Measurements from ENCODE around the gene ZFYVE1. TPM values are rescaled to one million over a fixed set of nuclear protein-coding genes. Genes with fewer than 3 reads are reported as not detected.

ZFYVE1 gene
- total RNA-seq, 2 experiments from 2014 or later, result 7.2 to 10.4 TPM

DNA sequence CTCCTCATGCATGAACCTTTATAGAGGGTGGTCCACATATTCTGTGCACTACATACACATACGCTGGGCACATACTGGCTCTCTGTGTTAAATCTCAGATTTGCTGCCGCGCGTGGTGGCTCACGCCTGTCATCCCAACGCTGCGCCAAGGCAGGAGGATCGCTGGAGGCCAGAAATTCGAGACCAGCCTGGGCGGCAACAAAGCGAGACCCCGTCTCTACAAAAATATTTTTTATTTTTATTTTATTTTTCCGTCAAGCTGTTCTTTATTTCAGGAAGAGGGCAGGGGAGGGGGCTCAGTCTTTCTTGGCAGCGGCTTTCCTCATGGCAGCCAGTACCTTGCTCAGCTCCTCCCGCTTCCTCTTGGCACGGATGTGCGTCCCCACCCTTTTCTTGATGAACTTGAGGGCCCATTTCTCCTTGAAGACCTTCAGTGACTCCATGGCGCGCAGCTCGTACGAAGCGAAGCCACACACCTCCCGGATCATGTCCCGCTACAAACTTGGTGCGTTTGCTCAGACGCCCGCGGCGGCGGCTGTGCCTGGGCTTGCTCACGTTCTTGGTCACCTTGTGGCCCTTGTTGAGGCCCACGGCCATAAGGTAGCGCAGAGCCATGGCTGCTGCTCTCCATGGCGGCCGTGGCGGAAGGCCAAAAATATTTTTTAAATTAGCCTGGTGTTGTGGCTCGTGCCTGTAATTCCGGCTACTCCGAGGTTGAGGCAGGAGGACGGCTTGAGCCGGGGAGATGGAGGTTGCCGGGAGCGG lies 97.4 kb downstream of the ZFYVE1 start:
- CTCF ChIA-PET, result interaction anchor here (1.5 kb wide), 1 partner anchor 19 kb away, joined by 5 read pairs; no protein-coding TSS in a partner anchor
- peaks cover 2% of the 10 kb centered on the region for H3K27me3 Mint-ChIP-seq

DNA sequence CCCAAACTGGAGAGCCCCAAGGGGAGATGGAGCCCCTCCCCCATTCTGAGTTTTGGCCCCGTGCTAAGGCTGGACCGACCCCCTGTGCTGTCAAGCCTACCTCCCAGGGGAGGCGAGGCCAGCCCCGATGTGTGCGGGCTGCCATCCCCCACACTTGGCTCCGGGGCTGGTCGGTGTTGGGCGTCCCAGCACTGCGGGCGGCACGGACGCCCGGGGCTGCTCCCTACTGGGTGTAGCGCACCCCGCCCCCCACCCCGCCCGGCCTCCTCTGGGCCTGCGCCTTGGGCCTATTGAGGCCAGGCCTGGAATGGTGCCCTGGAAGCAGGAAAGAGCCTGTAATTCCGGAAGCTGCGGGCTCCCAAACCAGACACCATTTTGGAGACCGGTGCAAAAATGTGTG lies 98.0 kb downstream of the ZFYVE1 start:
- intact Hi-C loops (cut with micrococcal nuclease), result no loop called here
- H3K4me1 Mint-ChIP-seq (ENCODE audit: low read depth), result peaks cover 18% of the 10 kb centered on the region
- H3K9me3 Mint-ChIP-seq, result no peaks in the 10 kb centered on the region
- ChIA-PET POLR2A (no interaction called here), CTCF (interaction anchor here (1.5 kb wide), 1 partner anchor 20 kb away, joined by 5 read pairs; no protein-coding TSS in a partner anchor)
- DNase-seq (no peak), ATAC-seq (no peak)
- TF ChIP-seq, protein P1, sequence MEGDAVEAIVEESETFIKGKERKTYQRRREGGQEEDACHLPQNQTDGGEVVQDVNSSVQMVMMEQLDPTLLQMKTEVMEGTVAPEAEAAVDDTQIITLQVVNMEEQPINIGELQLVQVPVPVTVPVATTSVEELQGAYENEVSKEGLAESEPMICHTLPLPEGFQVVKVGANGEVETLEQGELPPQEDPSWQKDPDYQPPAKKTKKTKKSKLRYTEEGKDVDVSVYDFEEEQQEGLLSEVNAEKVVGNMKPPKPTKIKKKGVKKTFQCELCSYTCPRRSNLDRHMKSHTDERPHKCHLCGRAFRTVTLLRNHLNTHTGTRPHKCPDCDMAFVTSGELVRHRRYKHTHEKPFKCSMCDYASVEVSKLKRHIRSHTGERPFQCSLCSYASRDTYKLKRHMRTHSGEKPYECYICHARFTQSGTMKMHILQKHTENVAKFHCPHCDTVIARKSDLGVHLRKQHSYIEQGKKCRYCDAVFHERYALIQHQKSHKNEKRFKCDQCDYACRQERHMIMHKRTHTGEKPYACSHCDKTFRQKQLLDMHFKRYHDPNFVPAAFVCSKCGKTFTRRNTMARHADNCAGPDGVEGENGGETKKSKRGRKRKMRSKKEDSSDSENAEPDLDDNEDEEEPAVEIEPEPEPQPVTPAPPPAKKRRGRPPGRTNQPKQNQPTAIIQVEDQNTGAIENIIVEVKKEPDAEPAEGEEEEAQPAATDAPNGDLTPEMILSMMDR (IDR thresholded peaks at IDR 0.05), result no peak
- peaks cover 8% of the 10 kb centered on the region for H3K36me3 Mint-ChIP-seq (ENCODE audit: low read depth)
- H3K27me3 Mint-ChIP-seq, result peaks cover 4% of the 10 kb centered on the region
- H3K4me3 Mint-ChIP-seq, result no peak overlapping the region
- H3K27ac Mint-ChIP-seq, result no peak overlapping the region

More for the DNA sequence above, 97.4 kb downstream of the ZFYVE1 start:
- Mint-ChIP-seq H3K9me3 (no peaks in the 10 kb centered on the region), H3K4me1 (ENCODE audit: low read depth) (peaks cover 18% of the 10 kb centered on the region), H3K27ac (no peak overlapping the region), H3K4me3 (no peak overlapping the region), H3K36me3 (ENCODE audit: low read depth) (peaks cover 8% of the 10 kb centered on the region)
- TF ChIP-seq, protein P1 (IDR thresholded peaks at IDR 0.05), result no peak
- ATAC-seq (no peak), DNase-seq (no peak)
- POLR2A ChIA-PET, result no interaction called here
- intact Hi-C loops (cut with micrococcal nuclease), result no loop called here

GRCh38 chr14:72926292-72927028 lies 100.4 kb downstream of the ZFYVE1 start, which contains the start of gene DCAF4:
Gene DCAF4 (plus strand): TSS chr14:72926464. CDS start chr14:72937979, 11,515 bp downstream.
- Mint-ChIP-seq H3K4me1 (ENCODE audit: low read depth) (peaks cover 12% of the 10 kb centered on the region), H3K4me3 (peak within 1 kb of the TSS; percentile 92), H3K36me3 (ENCODE audit: low read depth) (peaks cover 8% of the 10 kb centered on the region), H3K27ac (peak within 1 kb of the TSS; percentile 91), H3K27me3 (peaks cover 4% of the 10 kb centered on the region), H3K9me3 (no peaks in the 10 kb centered on the region)
- ATAC-seq (peak; percentile 98), DNase-seq (peak; percentile 96)
- intact Hi-C loops (cut with micrococcal nuclease), result no loop called here
- TF ChIP-seq, protein P1 (IDR thresholded peaks at IDR 0.05), result no peak
- POLR2A ChIA-PET, result interaction anchor here (0.9 to 1.0 kb wide), 4 partner anchors 12 to 1372 kb away, joined by 3 to 4 read pairs (median 3); partner anchors contain the start of gene DPF3
- CTCF ChIA-PET, result interaction anchor here (0.7 kb wide), 1 partner anchor 23 kb away, joined by 3 read pairs; no protein-coding TSS in a partner anchor

GRCh38 chr14:72925815-72926291 lies 101.1 kb downstream of the ZFYVE1 start:
- POLR2A ChIA-PET, result interaction anchor here (0.6 to 1.0 kb wide), 3 partner anchors 9 to 216 kb away, joined by 3 read pairs; partner anchors contain the start of gene DPF3
- CTCF ChIA-PET, result no interaction called here
- H3K27ac Mint-ChIP-seq, result peak overlapping the region; percentile 91

More at GRCh38 chr14:72925815-72926291, 101.1 kb downstream of the ZFYVE1 start:
- DNase-seq (no peak), ATAC-seq (no peak)
- Mint-ChIP-seq H3K27me3 (peaks cover 4% of the 10 kb centered on the region), H3K36me3 (ENCODE audit: low read depth) (peaks cover 8% of the 10 kb centered on the region), H3K4me1 (ENCODE audit: low read depth) (peaks cover 8% of the 10 kb centered on the region), H3K4me3 (peak overlapping the region; percentile 92), H3K9me3 (no peaks in the 10 kb centered on the region)
- TF ChIP-seq, protein P1 (IDR thresholded peaks at IDR 0.05), result no peak
- intact Hi-C loops (cut with micrococcal nuclease), result no loop called here
